BE2C (cell line): ENCODE results near the gene TIPIN.
"Not testable (repeated sequence)": the region's sequence is repeated elsewhere in the genome, so short reads cannot be mapped to it uniquely, and the experiment has no call there.

ENCODE experiments used
- DNase-seq: peaks from one replicate; pipeline ENCODE4 v3.0.0-alpha.2; 2020
- H3K27me3 ChIP-seq: fragments of 250-450 bp; sonication (Bioruptor Pico); 2 replicates; pipeline ENCODE4 v1.5.1; 2020; ENCODE audit warnings: mild to moderate bottlenecking
- H3K36me3 ChIP-seq: fragments of 250-450 bp; sonication (Bioruptor Pico); 2 replicates; pipeline ENCODE4 v1.5.1; 2020; ENCODE audit warnings: mild to moderate bottlenecking
- H3K4me1 ChIP-seq: fragments of 250-450 bp; sonication (Bioruptor Pico); 2 replicates; pipeline ENCODE4 v1.5.1; 2020
- H3K4me3 ChIP-seq: 2 replicates; pipeline ENCODE4 v1.5.1; 2011; ENCODE audit warnings: low read depth, low read length
- H3K9me3 ChIP-seq: fragments of 250-450 bp; sonication (Bioruptor Pico); 2 replicates; pipeline ENCODE4 v1.5.1; 2020
- CTCF ChIP-seq: IDR thresholded peaks from 2 replicates; pipeline ENCODE4 v1.5.1; 2012; ENCODE audit warnings: mild to moderate bottlenecking, low read depth, low read length

TIPIN gene

GRCh38 chr15:66387163-66388042 is 30.9 kb upstream of the TIPIN start:
- Histone ChIP-seq H3K4me1 (no peaks in the 10 kb centered on the region), H3K9me3 (no peaks in the 10 kb centered on the region), H3K4me3 (peak overlapping the region; percentile 86), H3K36me3 (peaks cover 4% of the 10 kb centered on the region; the same call in 1 of the 2 replicates), H3K27me3 (no peaks in the 10 kb centered on the region)
- peak; percentile 60 for DNase-seq
- TF ChIP-seq CTCF = peak; percentile 52

GRCh38 chr15:66386204-66387123 is 30.0 kb upstream of the TIPIN start, which contains the start of gene MAP2K1:
TSS of gene MAP2K1 (plus strand) at chr15:66386912. CDS start at chr15:66387348, 436 bp downstream.
- Histone ChIP-seq H3K4me3 (peak within 1 kb of the TSS; percentile 86), H3K4me1 (no peaks in the 10 kb centered on the region), H3K9me3 (no peaks in the 10 kb centered on the region), H3K27me3 (no peaks in the 10 kb centered on the region), H3K36me3 (no peaks in the 10 kb centered on the region)
- peak; percentile 99 for DNase-seq
- TF ChIP-seq CTCF = peak; percentile 55

- not testable (repeated sequence) for H3K9me3 ChIP-seq, H3K27me3 ChIP-seq, DNase-seq, H3K36me3 ChIP-seq, H3K4me3 ChIP-seq, H3K4me1 ChIP-seq
Measured at GRCh38 chr15:66381376-66381775, 24.9 kb upstream of the TIPIN start.

- no peaks in the 10 kb centered on the region for H3K36me3 ChIP-seq
- H3K4me1 ChIP-seq = no peaks in the 10 kb centered on the region
- no peak overlapping the region for H3K4me3 ChIP-seq
- TF ChIP-seq CTCF = no peak
- no peaks in the 10 kb centered on the region for H3K9me3 ChIP-seq
- H3K27me3 ChIP-seq = no peaks in the 10 kb centered on the region
- DNase-seq = no peak
Measured at GRCh38 chr15:66378814-66379430, 22.4 kb upstream of the TIPIN start.

- no peaks in the 10 kb centered on the region for H3K9me3 ChIP-seq
- no peak for DNase-seq
- H3K4me1 ChIP-seq = no peaks in the 10 kb centered on the region
- no peak for TF ChIP-seq CTCF
- no peaks in the 10 kb centered on the region for H3K36me3 ChIP-seq
- no peaks in the 10 kb centered on the region for H3K27me3 ChIP-seq
- H3K4me3 ChIP-seq = no peak overlapping the region
Measured at GRCh38 chr15:66374179-66374578, 17.7 kb upstream of the TIPIN start.
